ENCODE measurements around the gene ASB15. TPM values are rescaled to one million over a fixed set of nuclear protein-coding genes. Genes with fewer than 3 reads are reported as not detected.

ASB15 gene
- total RNA-seq, 1 donor from 2014 or later, result not detected

DNA sequence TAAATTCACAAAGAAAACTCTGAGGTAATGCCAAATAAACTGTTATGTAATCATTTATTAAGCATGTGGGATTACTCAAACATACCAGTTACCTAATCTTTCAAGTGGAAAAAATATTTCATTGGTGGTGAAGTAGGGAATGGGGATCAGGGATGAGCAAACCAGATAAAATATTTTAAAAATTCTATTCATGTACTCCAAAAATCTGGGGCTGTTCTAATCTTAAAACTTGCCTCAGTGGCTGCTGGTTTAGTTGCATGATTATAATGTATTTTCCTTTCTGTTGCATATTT is 73.5 kb downstream of the ASB15 start:
- DNase-seq (ENCODE audit: low read depth), result no peak

DNA sequence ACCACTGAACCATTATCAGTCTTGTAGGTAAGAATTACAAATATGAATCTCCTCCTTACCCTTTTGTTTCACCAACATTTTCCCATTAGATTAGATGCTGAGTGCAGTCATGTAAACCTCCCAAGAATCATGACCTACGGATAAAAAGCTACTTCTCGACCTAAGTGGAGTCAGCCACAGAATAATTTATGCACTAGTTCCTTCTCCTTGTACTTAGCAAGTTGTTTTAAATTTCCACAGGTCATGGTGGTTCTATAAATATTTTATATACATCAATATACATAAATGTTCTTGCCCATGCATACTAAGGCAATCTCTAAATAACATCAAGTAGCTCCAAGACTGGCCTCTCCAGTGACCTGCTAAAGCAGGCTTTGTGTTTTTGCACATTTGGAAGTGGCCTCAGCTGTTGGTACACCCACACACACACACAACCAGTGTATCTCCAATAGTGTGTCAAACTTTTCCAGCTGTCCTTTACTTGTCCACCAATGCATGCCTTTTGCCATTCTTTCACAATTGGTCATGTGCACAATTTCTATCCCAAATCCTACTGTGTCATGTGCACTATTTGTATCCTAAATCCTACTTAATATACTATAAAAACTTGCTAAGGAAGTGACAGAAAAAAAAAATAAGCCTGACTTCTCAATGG is 75.6 kb downstream of the ASB15 start:
- DNase-seq (ENCODE audit: low read depth), result no peak
- no peaks in the 10 kb centered on the region for H3K27me3 ChIP-seq (ENCODE audit: control insufficient read depth, insufficient read depth, low read length)
- no peak overlapping the region for H3K4me3 ChIP-seq (ENCODE audit: low read depth, low read length)
- H3K36me3 ChIP-seq (ENCODE audit: control insufficient read depth, insufficient read depth, low read length), result no peaks in the 10 kb centered on the region
- TF ChIP-seq, protein P1, sequence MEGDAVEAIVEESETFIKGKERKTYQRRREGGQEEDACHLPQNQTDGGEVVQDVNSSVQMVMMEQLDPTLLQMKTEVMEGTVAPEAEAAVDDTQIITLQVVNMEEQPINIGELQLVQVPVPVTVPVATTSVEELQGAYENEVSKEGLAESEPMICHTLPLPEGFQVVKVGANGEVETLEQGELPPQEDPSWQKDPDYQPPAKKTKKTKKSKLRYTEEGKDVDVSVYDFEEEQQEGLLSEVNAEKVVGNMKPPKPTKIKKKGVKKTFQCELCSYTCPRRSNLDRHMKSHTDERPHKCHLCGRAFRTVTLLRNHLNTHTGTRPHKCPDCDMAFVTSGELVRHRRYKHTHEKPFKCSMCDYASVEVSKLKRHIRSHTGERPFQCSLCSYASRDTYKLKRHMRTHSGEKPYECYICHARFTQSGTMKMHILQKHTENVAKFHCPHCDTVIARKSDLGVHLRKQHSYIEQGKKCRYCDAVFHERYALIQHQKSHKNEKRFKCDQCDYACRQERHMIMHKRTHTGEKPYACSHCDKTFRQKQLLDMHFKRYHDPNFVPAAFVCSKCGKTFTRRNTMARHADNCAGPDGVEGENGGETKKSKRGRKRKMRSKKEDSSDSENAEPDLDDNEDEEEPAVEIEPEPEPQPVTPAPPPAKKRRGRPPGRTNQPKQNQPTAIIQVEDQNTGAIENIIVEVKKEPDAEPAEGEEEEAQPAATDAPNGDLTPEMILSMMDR (IDR thresholded peaks at IDR 0.05; ENCODE audit: insufficient read depth, low read length, poor library complexity, severe bottlenecking), result no peak

More for the DNA sequence above, 73.5 kb downstream of the ASB15 start:
- H3K27me3 ChIP-seq (ENCODE audit: control insufficient read depth, insufficient read depth, low read length), result no peaks in the 10 kb centered on the region
- TF ChIP-seq, protein P1 (IDR thresholded peaks at IDR 0.05; ENCODE audit: insufficient read depth, low read length, poor library complexity, severe bottlenecking), result no peak
- H3K4me3 ChIP-seq (ENCODE audit: low read depth, low read length), result no peak overlapping the region
- H3K36me3 ChIP-seq (ENCODE audit: control insufficient read depth, insufficient read depth, low read length), result no peaks in the 10 kb centered on the region

DNA sequence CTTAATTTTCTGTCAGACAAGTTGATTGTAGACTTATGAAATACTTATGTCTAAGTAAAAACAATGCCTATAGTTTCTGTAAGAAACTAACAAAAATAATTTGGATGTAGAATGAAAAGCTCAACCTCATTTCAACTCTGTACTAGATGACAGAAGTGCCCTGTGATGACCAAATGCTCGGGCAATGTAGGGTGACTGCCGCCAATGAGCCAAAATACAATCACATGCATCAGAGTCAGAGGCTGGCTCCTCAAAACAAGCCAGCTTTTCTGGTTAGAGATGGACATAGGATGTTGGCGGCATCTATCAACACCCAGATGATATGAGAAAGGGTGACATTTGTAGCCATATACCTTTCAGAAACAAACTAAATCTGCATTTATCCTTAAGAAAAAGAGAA is 78.0 kb downstream of the ASB15 start:
- no peak for DNase-seq (ENCODE audit: low read depth)
- TF ChIP-seq, protein P1 (IDR thresholded peaks at IDR 0.05; ENCODE audit: insufficient read depth, low read length, poor library complexity, severe bottlenecking), result no peak
- no peaks in the 10 kb centered on the region for H3K36me3 ChIP-seq (ENCODE audit: control insufficient read depth, insufficient read depth, low read length)
- H3K4me3 ChIP-seq (ENCODE audit: low read depth, low read length), result no peak overlapping the region
- H3K27me3 ChIP-seq (ENCODE audit: control insufficient read depth, insufficient read depth, low read length), result no peaks in the 10 kb centered on the region

DNA sequence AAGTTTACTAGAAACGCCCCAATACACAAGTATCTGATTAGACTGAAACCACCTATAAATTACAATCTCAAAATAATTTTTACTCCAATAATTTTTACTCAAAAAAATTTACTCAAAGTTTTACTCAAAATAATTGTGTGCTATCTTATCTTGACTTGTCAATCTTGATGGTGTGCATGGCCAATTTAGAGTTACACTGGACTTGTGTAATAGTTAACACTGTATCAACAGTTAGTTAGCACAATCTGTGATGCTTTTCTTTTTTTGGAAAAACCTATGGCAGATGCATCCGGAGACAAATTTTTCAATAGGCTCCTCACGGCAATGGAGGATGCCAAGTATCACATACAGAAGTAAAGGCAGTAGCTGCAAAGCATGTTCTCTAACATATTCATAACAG is 79.0 kb downstream of the ASB15 start:
- Histone ChIP-seq H3K4me3 (ENCODE audit: low read depth, low read length) (no peak overlapping the region), H3K36me3 (ENCODE audit: control insufficient read depth, insufficient read depth, low read length) (no peaks in the 10 kb centered on the region), H3K27me3 (ENCODE audit: control insufficient read depth, insufficient read depth, low read length) (no peaks in the 10 kb centered on the region)
- TF ChIP-seq, protein P1 (IDR thresholded peaks at IDR 0.05; ENCODE audit: insufficient read depth, low read length, poor library complexity, severe bottlenecking), result no peak
- no peak for DNase-seq (ENCODE audit: low read depth)

DNA sequence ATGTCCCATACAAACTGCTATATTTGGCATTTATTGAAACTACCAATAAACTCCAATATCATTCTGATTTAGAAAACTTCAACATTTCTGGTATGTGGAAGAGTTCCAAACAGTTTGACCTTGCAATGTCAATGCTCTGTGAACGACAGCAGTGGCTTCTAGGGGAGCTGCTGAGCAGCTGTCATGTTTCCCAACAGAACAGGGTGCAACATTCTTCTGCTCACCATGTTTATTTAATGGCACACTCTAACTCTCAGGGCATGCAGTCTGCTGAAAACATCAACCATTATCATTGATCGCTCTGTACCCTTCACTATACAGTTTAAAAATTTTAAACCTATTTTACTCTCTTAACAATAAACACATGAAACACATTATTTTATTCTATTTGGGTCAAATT is 79.9 kb downstream of the ASB15 start:
- TF ChIP-seq, protein P1 (IDR thresholded peaks at IDR 0.05; ENCODE audit: insufficient read depth, low read length, poor library complexity, severe bottlenecking), result no peak
- no peaks in the 10 kb centered on the region for H3K36me3 ChIP-seq (ENCODE audit: control insufficient read depth, insufficient read depth, low read length)
- no peak overlapping the region for H3K4me3 ChIP-seq (ENCODE audit: low read depth, low read length)
- H3K27me3 ChIP-seq (ENCODE audit: control insufficient read depth, insufficient read depth, low read length), result no peaks in the 10 kb centered on the region
- no peak for DNase-seq (ENCODE audit: low read depth)

DNA sequence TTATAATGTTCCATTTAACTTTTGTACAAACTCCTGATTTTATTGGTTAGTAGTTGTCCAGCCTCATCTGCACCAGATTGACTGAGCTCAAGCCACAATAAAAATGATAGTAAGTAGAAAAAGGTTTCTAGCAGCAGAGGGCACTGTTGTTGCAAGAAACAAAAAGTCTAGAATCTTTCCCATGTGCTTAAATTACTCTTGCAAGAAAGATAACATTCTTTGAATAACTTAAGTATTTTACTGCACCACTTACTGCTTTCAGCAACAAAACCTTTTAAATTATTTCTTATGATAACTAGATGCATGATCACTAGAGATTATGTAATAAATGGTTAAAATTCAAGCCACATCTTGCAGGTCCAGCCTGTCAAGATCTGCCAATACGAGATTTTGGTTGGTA is 81.1 kb downstream of the ASB15 start:
- TF ChIP-seq, protein P1 (IDR thresholded peaks at IDR 0.05; ENCODE audit: insufficient read depth, low read length, poor library complexity, severe bottlenecking), result peak; percentile 58
- no peaks in the 10 kb centered on the region for H3K36me3 ChIP-seq (ENCODE audit: control insufficient read depth, insufficient read depth, low read length)
- no peak overlapping the region for H3K4me3 ChIP-seq (ENCODE audit: low read depth, low read length)
- DNase-seq (ENCODE audit: low read depth), result peak; percentile 38
- no peaks in the 10 kb centered on the region for H3K27me3 ChIP-seq (ENCODE audit: control insufficient read depth, insufficient read depth, low read length)

Measured in kidney epithelial cell (primary cell).